Loucy (cell line): ENCODE data around the gene ABCA8.
"Not testable (repeated sequence)": the region's sequence is repeated elsewhere in the genome, so short reads cannot be mapped to it uniquely, and the experiment has no call there.

Experiments
- H2AFZ ChIP-seq: fragments of 200-600 bp; sonication (generic); 2 replicates; pipeline ENCODE4 v1.6.0; 2016; ENCODE audit warnings: antibody characterized with exemption, mild to moderate bottlenecking, low read length, moderate library complexity
- H3F3A ChIP-seq: fragments of 200-600 bp; 2 replicates; pipeline ENCODE4 v1.6.0; 2016; ENCODE audit warnings: antibody characterized with exemption, low read depth, mild to moderate bottlenecking
- H3K27me3 ChIP-seq: fragments of 200-600 bp; sonication (generic); 2 replicates; pipeline ENCODE4 v1.6.1; 2014; ENCODE audit warnings: low read length, mild to moderate bottlenecking; ENCODE audit not compliant: insufficient read depth, poor library complexity, severe bottlenecking
- H3K36me3 ChIP-seq: fragments of 200-600 bp; sonication (generic); 2 replicates; pipeline ENCODE4 v1.6.1; 2016; ENCODE audit warnings: low read length; ENCODE audit not compliant: insufficient read depth
- H3K4me1 ChIP-seq: fragments of 200-600 bp; sonication (generic); 2 replicates; pipeline ENCODE4 v1.5.1; 2014; ENCODE audit warnings: low read length, mild to moderate bottlenecking; ENCODE audit not compliant: insufficient read depth, poor library complexity, severe bottlenecking
- H3K4me2 ChIP-seq: fragments of 200-600 bp; sonication (generic); 2 replicates; pipeline ENCODE4 v1.6.0; 2014; ENCODE audit warnings: antibody characterized with exemption, low read length, low read depth, mild to moderate bottlenecking; ENCODE audit not compliant: poor library complexity, severe bottlenecking
- H3K4me3 ChIP-seq: fragments of 200-600 bp; sonication (generic); 2 replicates; pipeline ENCODE4 v1.5.1; 2014; ENCODE audit warnings: low read length, mild to moderate bottlenecking, mixed read lengths; ENCODE audit not compliant: poor library complexity, severe bottlenecking
- H3K79me2 ChIP-seq: fragments of 200-600 bp; sonication (generic); 2 replicates; pipeline ENCODE4 v1.6.1; 2014; ENCODE audit warnings: low read length; ENCODE audit not compliant: insufficient read depth
- H3K9ac ChIP-seq: fragments of 200-600 bp; sonication (generic); 2 replicates; pipeline ENCODE4 v1.6.0; 2014; ENCODE audit warnings: mild to moderate bottlenecking, low read depth, low read length, moderate library complexity; ENCODE audit not compliant: poor library complexity, severe bottlenecking
- H3K9me2 ChIP-seq: fragments of 200-600 bp; sonication (generic); replicated peaks from 2 replicates; pipeline ENCODE4 v1.6.1; 2016; ENCODE audit warnings: low read depth, low read length, mixed read lengths
- H3K9me3 ChIP-seq: fragments of 200-600 bp; sonication (generic); 2 replicates; pipeline ENCODE4 v1.6.1; 2014; ENCODE audit warnings: mild to moderate bottlenecking, antibody characterized with exemption, low read length, low read depth; ENCODE audit not compliant: insufficient read depth
- H4K20me1 ChIP-seq: fragments of 200-600 bp; sonication (generic); 2 replicates; pipeline ENCODE4 v1.6.0; 2014; ENCODE audit warnings: antibody characterized with exemption, low read length, mild to moderate bottlenecking; ENCODE audit not compliant: insufficient read depth, poor library complexity, severe bottlenecking
- EZH2phosphoT487 ChIP-seq: fragments of 200-600 bp; IDR thresholded peaks from 2 replicates; pipeline ENCODE4 v1.6.1; 2018; ENCODE audit warnings: antibody characterized with exemption, mild to moderate bottlenecking, moderate library complexity, borderline replicate concordance
- TF ChIP-seq, protein P1 (sequence below): fragments of 200-600 bp; sonication (generic); conservative IDR thresholded peaks from 2 replicates; pipeline ENCODE4 v1.5.1; 2014; ENCODE audit warnings: mild to moderate bottlenecking, antibody characterized with exemption, low read length

Gene ABCA8, protein sequence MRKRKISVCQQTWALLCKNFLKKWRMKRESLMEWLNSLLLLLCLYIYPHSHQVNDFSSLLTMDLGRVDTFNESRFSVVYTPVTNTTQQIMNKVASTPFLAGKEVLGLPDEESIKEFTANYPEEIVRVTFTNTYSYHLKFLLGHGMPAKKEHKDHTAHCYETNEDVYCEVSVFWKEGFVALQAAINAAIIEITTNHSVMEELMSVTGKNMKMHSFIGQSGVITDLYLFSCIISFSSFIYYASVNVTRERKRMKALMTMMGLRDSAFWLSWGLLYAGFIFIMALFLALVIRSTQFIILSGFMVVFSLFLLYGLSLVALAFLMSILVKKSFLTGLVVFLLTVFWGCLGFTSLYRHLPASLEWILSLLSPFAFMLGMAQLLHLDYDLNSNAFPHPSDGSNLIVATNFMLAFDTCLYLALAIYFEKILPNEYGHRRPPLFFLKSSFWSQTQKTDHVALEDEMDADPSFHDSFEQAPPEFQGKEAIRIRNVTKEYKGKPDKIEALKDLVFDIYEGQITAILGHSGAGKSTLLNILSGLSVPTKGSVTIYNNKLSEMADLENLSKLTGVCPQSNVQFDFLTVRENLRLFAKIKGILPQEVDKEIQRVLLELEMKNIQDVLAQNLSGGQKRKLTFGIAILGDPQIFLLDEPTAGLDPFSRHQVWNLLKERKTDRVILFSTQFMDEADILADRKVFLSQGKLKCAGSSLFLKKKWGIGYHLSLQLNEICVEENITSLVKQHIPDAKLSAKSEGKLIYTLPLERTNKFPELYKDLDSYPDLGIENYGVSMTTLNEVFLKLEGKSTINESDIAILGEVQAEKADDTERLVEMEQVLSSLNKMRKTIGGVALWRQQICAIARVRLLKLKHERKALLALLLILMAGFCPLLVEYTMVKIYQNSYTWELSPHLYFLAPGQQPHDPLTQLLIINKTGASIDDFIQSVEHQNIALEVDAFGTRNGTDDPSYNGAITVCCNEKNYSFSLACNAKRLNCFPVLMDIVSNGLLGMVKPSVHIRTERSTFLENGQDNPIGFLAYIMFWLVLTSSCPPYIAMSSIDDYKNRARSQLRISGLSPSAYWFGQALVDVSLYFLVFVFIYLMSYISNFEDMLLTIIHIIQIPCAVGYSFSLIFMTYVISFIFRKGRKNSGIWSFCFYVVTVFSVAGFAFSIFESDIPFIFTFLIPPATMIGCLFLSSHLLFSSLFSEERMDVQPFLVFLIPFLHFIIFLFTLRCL (N-terminal part only)

DNA sequence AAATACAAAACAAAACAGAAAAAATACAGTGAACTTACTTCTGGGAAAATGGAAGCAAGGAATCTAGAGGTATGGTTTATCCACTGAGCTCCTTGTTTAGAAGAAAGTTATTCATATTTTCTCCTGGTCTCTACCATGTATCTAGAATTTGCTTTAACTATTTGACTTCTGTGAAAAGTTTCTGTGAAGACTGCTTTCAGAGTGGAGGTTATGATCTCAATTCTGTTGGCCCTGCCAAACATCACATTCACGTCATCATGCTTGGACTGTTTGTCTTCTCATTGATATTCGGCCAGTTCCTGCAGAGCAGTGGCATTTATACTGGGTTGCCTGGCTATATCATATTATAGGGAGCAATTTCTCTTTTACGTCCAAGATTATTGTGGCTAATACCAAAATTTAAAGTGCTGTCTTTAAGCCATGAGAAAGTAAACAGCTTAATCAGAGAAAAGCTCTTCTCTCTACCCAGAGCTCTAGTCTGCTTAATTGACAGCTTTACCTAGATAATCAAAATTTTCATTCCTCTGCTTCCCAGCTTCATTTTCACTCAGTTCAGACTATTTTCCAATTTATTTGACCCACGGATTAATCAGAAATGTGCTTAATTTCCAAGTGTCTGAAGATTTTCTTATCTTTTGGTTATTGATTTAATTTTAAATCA is at the start of gene ABCA8:
Gene ABCA8 (minus strand): TSS at position 212 of the 661 bp plus-strand sequence. CDS start 13,358 bp downstream, outside the sequence.
- Histone ChIP-seq H3K9me3 (no peaks in the 10 kb centered on the region), H4K20me1 (no peaks in the 10 kb centered on the region), H3K4me2 (no peak within 1 kb of the TSS), H3K9me2 (no peaks in the 10 kb centered on the region), H3K79me2 (no peaks in the 10 kb centered on the region), H3K4me3 (no peak within 1 kb of the TSS), H2AFZ (no peak within 1 kb of the TSS), H3K9ac (no peak within 1 kb of the TSS), H3K4me1 (no peaks in the 10 kb centered on the region), H3K36me3 (no peaks in the 10 kb centered on the region), H3K27me3 (no peaks in the 10 kb centered on the region), H3F3A (no peaks in the 10 kb centered on the region)
- TF ChIP-seq, protein P1, sequence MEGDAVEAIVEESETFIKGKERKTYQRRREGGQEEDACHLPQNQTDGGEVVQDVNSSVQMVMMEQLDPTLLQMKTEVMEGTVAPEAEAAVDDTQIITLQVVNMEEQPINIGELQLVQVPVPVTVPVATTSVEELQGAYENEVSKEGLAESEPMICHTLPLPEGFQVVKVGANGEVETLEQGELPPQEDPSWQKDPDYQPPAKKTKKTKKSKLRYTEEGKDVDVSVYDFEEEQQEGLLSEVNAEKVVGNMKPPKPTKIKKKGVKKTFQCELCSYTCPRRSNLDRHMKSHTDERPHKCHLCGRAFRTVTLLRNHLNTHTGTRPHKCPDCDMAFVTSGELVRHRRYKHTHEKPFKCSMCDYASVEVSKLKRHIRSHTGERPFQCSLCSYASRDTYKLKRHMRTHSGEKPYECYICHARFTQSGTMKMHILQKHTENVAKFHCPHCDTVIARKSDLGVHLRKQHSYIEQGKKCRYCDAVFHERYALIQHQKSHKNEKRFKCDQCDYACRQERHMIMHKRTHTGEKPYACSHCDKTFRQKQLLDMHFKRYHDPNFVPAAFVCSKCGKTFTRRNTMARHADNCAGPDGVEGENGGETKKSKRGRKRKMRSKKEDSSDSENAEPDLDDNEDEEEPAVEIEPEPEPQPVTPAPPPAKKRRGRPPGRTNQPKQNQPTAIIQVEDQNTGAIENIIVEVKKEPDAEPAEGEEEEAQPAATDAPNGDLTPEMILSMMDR = no peak
- no peak for TF ChIP-seq EZH2phosphoT487

DNA sequence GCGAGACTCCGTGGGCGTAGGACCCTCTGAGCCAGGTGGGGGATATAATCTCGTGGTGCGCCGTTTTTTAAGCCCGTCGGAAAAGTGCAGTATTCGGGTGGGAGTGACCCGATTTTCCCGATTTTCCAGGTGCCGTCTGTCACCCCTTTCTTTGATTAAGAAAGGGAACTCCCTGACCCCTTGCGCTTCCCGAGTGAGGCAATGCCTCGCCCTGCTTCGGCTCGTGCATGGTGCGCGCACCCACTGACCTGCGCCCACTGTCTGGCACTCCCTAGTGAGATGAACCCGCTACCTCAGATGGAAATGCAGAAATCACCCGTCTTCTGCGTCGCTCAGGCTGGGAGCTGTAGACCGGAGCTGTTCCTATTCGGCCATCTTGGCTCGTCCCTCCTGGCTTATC is 49.6 kb upstream of the ABCA8 start:
- H3K9me2 ChIP-seq, H3K4me3 ChIP-seq, H3K9me3 ChIP-seq, H3K27me3 ChIP-seq, H2AFZ ChIP-seq, H3K9ac ChIP-seq, H3F3A ChIP-seq, H3K79me2 ChIP-seq, H3K36me3 ChIP-seq, H3K4me1 ChIP-seq, H4K20me1 ChIP-seq, H3K4me2 ChIP-seq: not testable (repeated sequence)

DNA sequence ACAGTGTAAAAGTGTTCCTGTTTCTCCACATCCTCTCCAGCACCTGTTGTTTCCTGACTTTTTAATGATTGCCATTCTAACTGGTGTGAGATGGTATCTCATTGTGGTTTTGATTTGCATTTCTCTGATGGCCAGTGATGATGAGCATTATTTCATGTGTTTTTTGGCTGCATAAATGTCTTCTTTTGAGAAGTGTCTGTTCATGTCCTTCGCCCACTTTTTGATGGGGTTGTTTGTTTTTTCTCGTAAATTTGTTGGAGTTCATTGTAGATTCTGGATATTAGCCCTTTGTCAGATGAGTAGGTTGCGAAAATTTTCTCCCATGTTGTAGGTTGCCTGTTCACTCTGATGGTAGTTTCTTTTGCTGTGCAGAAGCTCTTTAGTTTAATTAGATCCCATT is 44.6 kb upstream of the ABCA8 start:
- H3K27me3 ChIP-seq, H3K4me1 ChIP-seq, H3K9me2 ChIP-seq, H3K9ac ChIP-seq, H3K4me3 ChIP-seq, H2AFZ ChIP-seq, H3K36me3 ChIP-seq, H3K4me2 ChIP-seq, H3F3A ChIP-seq, H4K20me1 ChIP-seq, H3K9me3 ChIP-seq, H3K79me2 ChIP-seq: not testable (repeated sequence)
